Measurements from ENCODE around the gene FIGLA.
"Not testable (repeated sequence)": the region's sequence is repeated elsewhere in the genome, so short reads cannot be mapped to it uniquely, and the experiment has no call there.

FIGLA gene

GRCh38 chr2:70746094-70746974 is 44.1 kb downstream of the FIGLA start:
- DNase-seq (ENCODE audit: low read depth, low spot score), result no peak

- no peak for DNase-seq (ENCODE audit: low read depth, low spot score)
Observed at GRCh38 chr2:70745276-70745825, 45.1 kb downstream of the FIGLA start.

- DNase-seq (ENCODE audit: low read depth, low spot score), result no peak
Observed at GRCh38 chr2:70744397-70744796, 46.0 kb downstream of the FIGLA start.

GRCh38 chr2:70743677-70744076 is 46.8 kb downstream of the FIGLA start:
- no peak for DNase-seq (ENCODE audit: low read depth, low spot score)

- DNase-seq (ENCODE audit: low read depth, low spot score), result no peak
Observed at GRCh38 chr2:70743068-70743467, 47.4 kb downstream of the FIGLA start.

GRCh38 chr2:70739492-70739891 is 51.0 kb downstream of the FIGLA start:
- DNase-seq (ENCODE audit: low read depth, low spot score), result not testable (repeated sequence)

GRCh38 chr2:70738159-70738558 is 52.3 kb downstream of the FIGLA start:
- DNase-seq (ENCODE audit: low read depth, low spot score), result no peak

GRCh38 chr2:70735071-70735470 is 55.4 kb downstream of the FIGLA start:
- DNase-seq (ENCODE audit: low read depth, low spot score), result no peak

- peak; percentile 15 for DNase-seq (ENCODE audit: low read depth, low spot score)
Observed at GRCh38 chr2:70733646-70734180, 56.7 kb downstream of the FIGLA start.

GRCh38 chr2:70732766-70733645 is 57.4 kb downstream of the FIGLA start:
- DNase-seq (ENCODE audit: low read depth, low spot score), result peak; percentile 15

- DNase-seq (ENCODE audit: low read depth, low spot score), result no peak
Observed at GRCh38 chr2:70730730-70731129, 59.7 kb downstream of the FIGLA start.

- no peak for DNase-seq (ENCODE audit: low read depth, low spot score)
Observed at GRCh38 chr2:70729647-70730046, 60.8 kb downstream of the FIGLA start.

GRCh38 chr2:70728128-70728527 is 62.3 kb downstream of the FIGLA start:
- no peak for DNase-seq (ENCODE audit: low read depth, low spot score)
